SK-N-SH (cell line): ENCODE data around the gene CBX3. TPM values are rescaled to one million over a fixed set of nuclear protein-coding genes. Genes with fewer than 3 reads are reported as not detected.

Source experiments
- CTCF ChIA-PET: fragments of 300-600, 350-600 bp; formaldehyde crosslinking; extraction: SDS; loops from one replicate; lab custom pipeline; 2021; lab: Yijun Ruan, JAX
- POLR2A ChIA-PET: fragments of 350-600 bp; sonication (Branson Sonifier 250); formaldehyde crosslinking; extraction: SDS; loops from one replicate; lab custom pipeline; 2020; ENCODE audit warnings: antibody characterized with exemption, inconsistent platforms; lab: Yijun Ruan, JAX
- DNase-seq: peaks from one replicate; pipeline ENCODE4 v3.0.0; 2012
- H2AFZ ChIP-seq: fragments of 200-600 bp; sonication (generic); 2 replicates; pipeline ENCODE4 v1.8.1; 2016; ENCODE audit warnings: antibody characterized with exemption, mild to moderate bottlenecking, low read depth
- H3F3A ChIP-seq: fragments of 200-600 bp; sonication (generic); replicated peaks from 2 replicates; pipeline ENCODE3; 2016; ENCODE audit warnings: antibody characterized with exemption, mild to moderate bottlenecking; ENCODE audit not compliant: insufficient read depth
- H3K27ac ChIP-seq, 2 experiments: fragments of 200-500 bp in 1 of 2; fragments of 200-600 bp in 1 of 2; sonication (Bioruptor generic) in 1 of 2; sonication (generic), shearing (Covaris generic) in 1 of 2; 2 replicates each; pipeline versions ENCODE4 v1.5.1 to v1.6.1; 2014 to 2016; ENCODE audit warnings: low read depth in 2 of 2, inconsistent platforms in 1 of 2, low read length in 1 of 2, mild to moderate bottlenecking in 1 of 2, mixed read lengths in 1 of 2
- H3K27me3 ChIP-seq: fragments of 200-600 bp; sonication (generic), shearing (Covaris generic); 2 replicates; pipeline ENCODE4 v1.6.1; 2016; ENCODE audit warnings: mixed run types; ENCODE audit not compliant: insufficient read depth
- H3K36me3 ChIP-seq, 2 experiments: fragments of 200-500 bp in 1 of 2; fragments of 200-600 bp in 1 of 2; sonication (Bioruptor generic) in 1 of 2; sonication (generic) in 1 of 2; replicated peaks in 1 of 2; 2 replicates each; pipeline versions ENCODE3 to v1.5.1; 2014 to 2016; ENCODE audit warnings: low read length in 1 of 2, mild to moderate bottlenecking in 1 of 2; ENCODE audit not compliant: insufficient read depth in 2 of 2, control insufficient read depth in 1 of 2
- H3K4me1 ChIP-seq, 2 experiments: fragments of 200-500 bp in 1 of 2; fragments of 200-600 bp in 1 of 2; sonication (Bioruptor generic) in 1 of 2; sonication (generic), shearing (Covaris generic) in 1 of 2; 2 replicates each; pipeline versions ENCODE4 v1.5.1 to v1.6.1; 2014 to 2016; ENCODE audit warnings: low read depth in 1 of 2, low read length in 1 of 2, mixed run types in 1 of 2; ENCODE audit not compliant: insufficient read depth in 2 of 2, control insufficient read depth in 1 of 2
- H3K4me2 ChIP-seq: fragments of 200-600 bp; sonication (generic), shearing (Covaris generic); 2 replicates; pipeline ENCODE4 v1.6.1; 2017; ENCODE audit warnings: mixed run types
- H3K4me3 ChIP-seq, 2 experiments: fragments of 200-500 bp in 1 of 2; fragments of 200-600 bp in 1 of 2; sonication (Bioruptor generic) in 1 of 2; sonication (generic), shearing (Covaris generic) in 1 of 2; 2 replicates each; pipeline versions ENCODE4 v1.5.1 to v1.8.1; 2014 to 2016; ENCODE audit warnings: low read depth in 2 of 2, inconsistent platforms in 1 of 2, low read length in 1 of 2, mild to moderate bottlenecking in 1 of 2, mixed read lengths in 1 of 2, moderate library complexity in 1 of 2
- H3K79me2 ChIP-seq: fragments of 200-600 bp; sonication (generic); 2 replicates; pipeline ENCODE4 v1.8.1; 2017; ENCODE audit warnings: mild to moderate bottlenecking; ENCODE audit not compliant: insufficient read depth
- H3K9ac ChIP-seq: fragments of 200-600 bp; sonication (generic); 2 replicates; pipeline ENCODE4 v1.6.1; 2017; ENCODE audit warnings: mixed run types
- H3K9me2 ChIP-seq: fragments of 200-600 bp; sonication (generic); 2 replicates; pipeline ENCODE4 v1.6.1; 2017; ENCODE audit warnings: mixed run types
- H3K9me3 ChIP-seq: fragments of 200-600 bp; sonication (generic); 2 replicates; pipeline ENCODE4 v1.6.1; 2017; ENCODE audit warnings: mixed run types, mild to moderate bottlenecking, moderate library complexity
- H4K20me1 ChIP-seq: fragments of 200-600 bp; sonication (generic); 2 replicates; pipeline ENCODE4 v1.6.1; 2017; ENCODE audit warnings: mild to moderate bottlenecking, mixed run types; ENCODE audit not compliant: insufficient read depth
- ELF1 ChIP-seq: IDR thresholded peaks from 2 replicates; pipeline ENCODE4 v1.4.0; 2012
- EP300 ChIP-seq, 2 experiments: IDR thresholded peaks; 2 replicates each; pipeline versions ENCODE4 v1.4.0 to v1.6.1; 2012; ENCODE audit warnings: borderline replicate concordance in 1 of 2, low read depth in 1 of 2, low read length in 1 of 2
- POLR2AphosphoS5 ChIP-seq: IDR thresholded peaks from 2 replicates; pipeline ENCODE4 v1.6.1; 2012; ENCODE audit warnings: low read depth, low read length
- RXRA ChIP-seq: IDR thresholded peaks from 2 replicates; pipeline ENCODE4 v1.4.0; 2012; ENCODE audit warnings: low read depth, mild to moderate bottlenecking, borderline replicate concordance
- SIN3A ChIP-seq: IDR thresholded peaks from 2 replicates; pipeline ENCODE4 v1.6.1; 2012; ENCODE audit warnings: low read depth, mild to moderate bottlenecking, low read length, moderate library complexity, borderline replicate concordance
- TCF12 ChIP-seq: IDR thresholded peaks from 2 replicates; pipeline ENCODE4 v1.4.0; 2012
- YY1 ChIP-seq: IDR thresholded peaks from 2 replicates; pipeline ENCODE4 v1.4.0; 2012; ENCODE audit warnings: low read depth, mild to moderate bottlenecking
- WGBS: methylation state at CpG from one replicate; pipeline ENCODE4 v1.1.6; 2017; ENCODE audit warnings: low lambda C conversion rate; 5-methylcytosine and 5-hydroxymethylcytosine counted together
- polyA plus RNA-seq, 3 experiments: library from polyadenylated mRNA; depleted of rRNA; stranded (reverse); fragments of >200 nt; gene quantifications; 2 replicates each; pipeline ENCODE4 v1.2.3, GENCODE V29; 2012
- TF ChIP-seq, protein P1 (sequence below): IDR thresholded peaks from 2 replicates; pipeline ENCODE4 v1.6.1; 2012; ENCODE audit warnings: mild to moderate bottlenecking, low read depth, low read length, moderate library complexity
- TF ChIP-seq, protein P2 (sequence below): IDR thresholded peaks from 2 replicates; pipeline ENCODE4 v1.4.0; 2012; ENCODE audit warnings: low read depth, borderline replicate concordance
- TF ChIP-seq, protein P3 (sequence below): fragments of 150-350 bp; IDR thresholded peaks from 2 replicates; pipeline ENCODE4 v1.6.1; 2016; ENCODE audit warnings: mild to moderate bottlenecking, low read depth, low read length

CBX3 gene
- polyA plus RNA-seq, 1 of the 3 experiments (the other 2 are of a cell fraction) = 97.0 TPM

DNA sequence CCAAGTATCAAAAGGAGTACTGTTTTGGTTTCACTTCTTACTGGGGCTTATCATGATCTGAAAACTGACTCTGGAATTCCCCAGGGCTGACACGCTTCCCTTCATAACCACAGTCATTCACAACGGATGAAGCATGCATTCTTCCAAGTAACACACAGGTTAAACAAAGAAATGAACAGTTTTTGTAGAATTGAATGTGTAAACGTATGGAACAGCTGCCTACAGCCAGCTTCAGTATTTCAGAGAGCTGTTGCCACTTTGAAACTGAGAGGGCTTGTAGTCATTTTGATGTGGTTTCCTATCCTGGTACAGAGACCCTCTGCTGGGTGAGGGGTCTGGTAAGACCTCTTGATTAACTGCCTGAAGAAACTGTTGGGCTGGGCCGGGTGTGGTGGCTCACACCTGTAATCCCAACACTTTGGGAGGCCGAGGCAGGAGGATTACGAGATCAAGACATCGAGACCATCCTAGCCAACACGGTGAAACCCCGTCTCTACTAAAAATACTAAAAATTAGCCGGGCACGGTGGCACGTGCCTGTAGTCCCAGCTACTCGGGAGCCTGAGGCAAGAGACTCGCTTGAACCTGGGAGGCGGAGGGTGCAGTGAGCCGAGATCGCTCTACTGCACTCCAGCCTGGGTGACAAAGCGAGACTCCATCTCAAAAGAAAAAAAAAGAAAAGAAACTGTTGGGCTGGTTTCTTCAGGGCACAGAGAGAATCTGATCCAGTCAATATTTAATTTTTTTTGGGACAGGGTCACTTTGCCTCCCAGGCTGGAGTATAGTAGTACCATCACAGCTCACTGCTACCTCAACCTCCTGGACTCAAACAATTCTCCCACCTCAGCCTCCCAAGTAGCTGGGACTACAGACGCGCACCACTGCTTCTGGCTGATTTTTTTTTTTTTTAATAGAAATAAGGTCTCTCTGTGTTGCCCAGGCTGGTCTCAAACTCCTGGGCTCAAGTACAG is 44.8 kb upstream of the CBX3 start (continued):
- TF ChIP-seq TCF12 (peak; percentile 89), RXRA (no peak; the same call in 1 of the 2 replicates)
- TF ChIP-seq, protein P1, sequence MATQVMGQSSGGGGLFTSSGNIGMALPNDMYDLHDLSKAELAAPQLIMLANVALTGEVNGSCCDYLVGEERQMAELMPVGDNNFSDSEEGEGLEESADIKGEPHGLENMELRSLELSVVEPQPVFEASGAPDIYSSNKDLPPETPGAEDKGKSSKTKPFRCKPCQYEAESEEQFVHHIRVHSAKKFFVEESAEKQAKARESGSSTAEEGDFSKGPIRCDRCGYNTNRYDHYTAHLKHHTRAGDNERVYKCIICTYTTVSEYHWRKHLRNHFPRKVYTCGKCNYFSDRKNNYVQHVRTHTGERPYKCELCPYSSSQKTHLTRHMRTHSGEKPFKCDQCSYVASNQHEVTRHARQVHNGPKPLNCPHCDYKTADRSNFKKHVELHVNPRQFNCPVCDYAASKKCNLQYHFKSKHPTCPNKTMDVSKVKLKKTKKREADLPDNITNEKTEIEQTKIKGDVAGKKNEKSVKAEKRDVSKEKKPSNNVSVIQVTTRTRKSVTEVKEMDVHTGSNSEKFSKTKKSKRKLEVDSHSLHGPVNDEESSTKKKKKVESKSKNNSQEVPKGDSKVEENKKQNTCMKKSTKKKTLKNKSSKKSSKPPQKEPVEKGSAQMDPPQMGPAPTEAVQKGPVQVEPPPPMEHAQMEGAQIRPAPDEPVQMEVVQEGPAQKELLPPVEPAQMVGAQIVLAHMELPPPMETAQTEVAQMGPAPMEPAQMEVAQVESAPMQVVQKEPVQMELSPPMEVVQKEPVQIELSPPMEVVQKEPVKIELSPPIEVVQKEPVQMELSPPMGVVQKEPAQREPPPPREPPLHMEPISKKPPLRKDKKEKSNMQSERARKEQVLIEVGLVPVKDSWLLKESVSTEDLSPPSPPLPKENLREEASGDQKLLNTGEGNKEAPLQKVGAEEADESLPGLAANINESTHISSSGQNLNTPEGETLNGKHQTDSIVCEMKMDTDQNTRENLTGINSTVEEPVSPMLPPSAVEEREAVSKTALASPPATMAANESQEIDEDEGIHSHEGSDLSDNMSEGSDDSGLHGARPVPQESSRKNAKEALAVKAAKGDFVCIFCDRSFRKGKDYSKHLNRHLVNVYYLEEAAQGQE = no peak

DNA sequence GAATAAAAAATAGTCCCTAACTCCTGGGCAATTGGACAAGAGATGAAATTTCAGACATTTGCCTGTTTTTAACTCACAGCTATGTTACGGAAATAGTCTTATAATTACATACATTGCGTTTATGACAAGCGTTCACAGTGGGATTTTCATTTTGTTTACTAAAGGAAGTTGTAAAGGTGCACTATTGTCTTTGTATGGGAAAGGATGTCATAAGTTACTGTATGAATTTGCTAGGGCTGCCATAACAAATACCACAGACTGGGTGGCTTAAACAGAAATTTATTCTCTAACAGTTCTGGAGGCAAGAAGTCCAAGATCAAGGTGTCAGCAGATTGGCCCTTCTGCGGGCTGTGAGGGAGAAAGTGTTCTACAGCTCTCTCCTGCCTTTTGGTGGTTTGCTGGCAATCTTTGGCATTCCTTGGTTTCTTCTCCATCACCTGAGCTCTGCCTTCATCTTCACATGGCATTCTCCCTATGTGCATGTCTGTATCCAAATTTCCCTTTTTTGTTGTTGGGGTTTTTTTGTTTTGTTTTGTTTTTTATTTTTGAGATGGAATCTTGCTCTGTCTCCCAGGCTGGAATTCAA is 43.9 kb upstream of the CBX3 start:
- TF ChIP-seq, protein P2, sequence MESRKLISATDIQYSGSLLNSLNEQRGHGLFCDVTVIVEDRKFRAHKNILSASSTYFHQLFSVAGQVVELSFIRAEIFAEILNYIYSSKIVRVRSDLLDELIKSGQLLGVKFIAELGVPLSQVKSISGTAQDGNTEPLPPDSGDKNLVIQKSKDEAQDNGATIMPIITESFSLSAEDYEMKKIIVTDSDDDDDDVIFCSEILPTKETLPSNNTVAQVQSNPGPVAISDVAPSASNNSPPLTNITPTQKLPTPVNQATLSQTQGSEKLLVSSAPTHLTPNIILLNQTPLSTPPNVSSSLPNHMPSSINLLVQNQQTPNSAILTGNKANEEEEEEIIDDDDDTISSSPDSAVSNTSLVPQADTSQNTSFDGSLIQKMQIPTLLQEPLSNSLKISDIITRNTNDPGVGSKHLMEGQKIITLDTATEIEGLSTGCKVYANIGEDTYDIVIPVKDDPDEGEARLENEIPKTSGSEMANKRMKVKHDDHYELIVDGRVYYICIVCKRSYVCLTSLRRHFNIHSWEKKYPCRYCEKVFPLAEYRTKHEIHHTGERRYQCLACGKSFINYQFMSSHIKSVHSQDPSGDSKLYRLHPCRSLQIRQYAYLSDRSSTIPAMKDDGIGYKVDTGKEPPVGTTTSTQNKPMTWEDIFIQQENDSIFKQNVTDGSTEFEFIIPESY = no peak
- TF ChIP-seq POLR2AphosphoS5 = no peak
- TF ChIP-seq YY1 = no peak
- no peak for TF ChIP-seq TCF12
- no peak for TF ChIP-seq ELF1
- no peak for TF ChIP-seq SIN3A
- TF ChIP-seq, protein P3, sequence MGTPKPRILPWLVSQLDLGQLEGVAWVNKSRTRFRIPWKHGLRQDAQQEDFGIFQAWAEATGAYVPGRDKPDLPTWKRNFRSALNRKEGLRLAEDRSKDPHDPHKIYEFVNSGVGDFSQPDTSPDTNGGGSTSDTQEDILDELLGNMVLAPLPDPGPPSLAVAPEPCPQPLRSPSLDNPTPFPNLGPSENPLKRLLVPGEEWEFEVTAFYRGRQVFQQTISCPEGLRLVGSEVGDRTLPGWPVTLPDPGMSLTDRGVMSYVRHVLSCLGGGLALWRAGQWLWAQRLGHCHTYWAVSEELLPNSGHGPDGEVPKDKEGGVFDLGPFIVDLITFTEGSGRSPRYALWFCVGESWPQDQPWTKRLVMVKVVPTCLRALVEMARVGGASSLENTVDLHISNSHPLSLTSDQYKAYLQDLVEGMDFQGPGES = no peak
- no peak for TF ChIP-seq EP300 (IDR thresholded peaks at IDR 0.05; ENCODE audit: borderline replicate concordance in 1 of 2, low read depth in 1 of 2, low read length in 1 of 2)
- TF ChIP-seq, protein P1 = no peak
- TF ChIP-seq, all 33 proteins: peak for 0
- Histone ChIP-seq H3K4me3 (no peak overlapping the region), H3F3A (peaks cover 32% of the 10 kb centered on the region), H2AFZ (no peak overlapping the region), H3K9me2 (no peaks in the 10 kb centered on the region), H3K79me2 (peaks cover 70% of the 10 kb centered on the region; the same call in 1 of the 2 replicates), H3K4me2 (peak overlapping the region; percentile 83; the same call in 1 of the 2 replicates), H3K36me3 (no peaks in the 10 kb centered on the region), H4K20me1 (no peaks in the 10 kb centered on the region), H3K27ac (peak overlapping the region in 1 of 2 experiments; percentile 90; a peak in 2 of 4 replicates), H3K27me3 (no peaks in the 10 kb centered on the region), H3K9me3 (no peaks in the 10 kb centered on the region), H3K4me1 (peaks cover 11 to 51% of the 10 kb centered on the region in 2 experiments; a peak in 3 of 4 replicates), H3K9ac (no peak overlapping the region; the same call in 1 of the 2 replicates)
- WGBS = 97% methylated on average over 4 of the region's 4 CpGs
- POLR2A ChIA-PET = no interaction called here
- CTCF ChIA-PET = interaction anchor here (0.5 to 2.1 kb wide), 7 partner anchors 10 to 127 kb away, joined by 3 to 7 read pairs (median 4); no protein-coding TSS in a partner anchor
- no peak for DNase-seq
